GM19468 (cell line): ENCODE measurements around the gene PCSK9.
"Not testable (repeated sequence)": the region's sequence is repeated elsewhere in the genome, so short reads cannot be mapped to it uniquely, and the experiment has no call there.

Source experiments
- ATAC-seq: cut with Tn5 transposase; IDR thresholded peaks from one replicate; pipeline ENCODE4 v1.9.1; 2021; ENCODE audit warnings: mild to moderate bottlenecking, moderate library complexity, moderate number of reproducible peaks; ENCODE audit not compliant: unreplicated experiment; ENCODE audit errors: extremely low read depth

Gene PCSK9

DNA sequence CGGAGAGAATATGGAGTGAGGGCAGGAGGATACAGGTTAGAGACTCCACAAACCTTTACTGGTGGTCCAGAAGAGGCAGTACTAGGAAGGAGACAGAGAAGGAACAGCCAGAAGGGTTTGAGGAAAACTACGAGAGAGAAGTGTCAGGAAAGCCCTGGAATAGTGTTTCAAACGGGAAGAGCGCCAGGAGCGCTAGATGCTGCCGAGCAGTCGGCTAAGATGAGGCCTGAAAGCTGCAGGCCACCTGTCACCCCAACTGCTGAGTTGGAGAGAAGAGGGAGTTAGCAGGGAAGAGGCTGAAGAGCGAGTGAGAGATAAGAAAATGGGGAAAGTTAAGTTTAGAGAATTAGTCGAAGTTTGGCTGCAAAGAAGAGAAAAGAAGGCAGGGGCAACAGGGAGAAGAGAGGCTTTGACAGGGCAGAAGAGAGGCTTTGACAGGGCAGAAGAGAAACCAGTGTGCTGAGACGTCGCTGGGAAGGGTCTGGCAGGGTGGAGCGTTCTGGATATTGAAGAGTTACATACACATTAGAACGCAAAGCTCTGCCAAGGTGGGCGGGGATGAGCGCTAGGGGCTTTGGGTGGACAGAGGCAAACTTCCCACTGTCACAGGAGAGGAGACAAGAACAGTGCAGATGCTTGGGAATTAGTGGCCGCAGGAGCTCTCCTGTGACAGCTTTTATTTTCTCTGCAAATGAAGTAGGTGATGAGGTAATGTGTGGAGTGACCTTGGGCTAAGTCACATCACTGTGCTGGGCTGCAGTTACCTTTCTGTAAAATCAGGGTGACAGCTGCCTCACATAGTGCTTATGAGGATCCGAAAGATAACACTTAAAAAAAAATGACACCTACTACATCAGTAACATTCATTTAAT lies 31.2 kb downstream of the PCSK9 start:
- no peak for ATAC-seq

DNA sequence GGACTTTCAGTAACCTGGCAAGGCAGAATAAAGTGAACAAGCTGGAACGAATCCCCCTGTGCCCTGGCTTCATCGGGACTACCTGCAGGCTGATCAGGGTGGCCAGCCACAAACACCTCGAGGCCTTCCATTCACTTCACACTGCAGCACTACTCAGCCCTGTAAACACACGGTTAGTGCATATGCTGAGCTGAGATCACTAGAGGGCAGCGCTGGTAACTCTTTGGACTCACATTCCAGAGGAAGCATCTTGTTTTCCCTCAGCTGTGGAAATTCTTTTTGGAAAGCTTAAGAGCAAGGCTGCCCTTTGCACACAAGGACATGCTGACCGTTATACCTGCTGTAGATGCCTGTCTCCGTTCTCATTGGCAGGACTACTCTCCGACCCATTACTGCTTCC lies 32.1 kb downstream of the PCSK9 start:
- ATAC-seq, result no peak

DNA sequence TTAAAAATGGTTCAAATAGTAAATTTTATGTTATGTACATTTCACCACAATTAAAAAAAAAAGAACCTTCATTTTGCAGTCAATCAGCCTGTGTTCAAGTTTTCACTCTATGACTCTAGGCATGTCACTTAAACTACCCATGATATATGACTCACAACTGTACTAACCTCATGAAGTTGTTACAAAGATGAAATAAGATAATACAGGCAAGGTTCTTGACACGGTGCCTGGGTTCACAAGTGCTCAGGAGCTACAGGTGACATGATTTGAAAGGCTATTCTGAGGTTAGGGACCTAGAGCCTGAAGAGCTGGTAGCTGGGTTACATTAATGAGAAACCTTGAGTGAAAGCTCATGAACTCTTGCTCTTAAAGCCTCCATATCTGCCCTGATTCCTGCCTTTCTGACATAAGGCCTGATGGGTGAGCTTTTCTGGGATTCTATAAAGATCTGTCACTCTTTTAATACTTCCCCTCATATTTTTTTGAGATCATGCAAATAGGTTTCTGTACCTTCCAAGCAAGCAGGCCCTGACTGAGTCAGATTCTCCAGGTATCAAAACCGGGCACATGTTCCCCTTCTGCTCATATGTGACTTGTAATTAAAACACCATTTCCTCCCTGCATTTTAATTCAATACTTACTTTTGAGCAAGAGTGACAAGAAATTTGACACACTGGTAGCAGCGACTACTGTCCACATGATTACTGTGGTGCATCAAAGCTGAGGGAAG lies 34.0 kb downstream of the PCSK9 start:
- ATAC-seq, result no peak

DNA sequence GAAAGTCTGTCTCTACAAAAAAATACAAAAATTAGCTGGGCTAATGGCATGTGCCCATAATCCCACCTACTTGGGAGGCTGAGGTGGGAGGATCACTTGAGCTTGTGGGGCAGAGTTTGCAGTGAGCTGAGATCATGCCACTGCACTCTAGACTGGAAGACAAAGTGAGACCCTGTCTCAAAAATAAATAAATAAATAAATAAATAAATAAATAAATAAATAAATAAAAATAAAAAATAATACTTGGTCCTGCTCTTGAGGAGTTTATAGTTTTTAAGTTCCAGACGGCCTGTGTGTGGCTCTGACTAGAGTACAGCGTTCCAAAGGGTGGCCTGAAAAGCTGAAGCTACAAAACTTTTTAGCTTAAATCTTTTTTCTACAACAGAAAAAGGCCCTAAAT lies 35.1 kb downstream of the PCSK9 start:
- ATAC-seq, result no peak

DNA sequence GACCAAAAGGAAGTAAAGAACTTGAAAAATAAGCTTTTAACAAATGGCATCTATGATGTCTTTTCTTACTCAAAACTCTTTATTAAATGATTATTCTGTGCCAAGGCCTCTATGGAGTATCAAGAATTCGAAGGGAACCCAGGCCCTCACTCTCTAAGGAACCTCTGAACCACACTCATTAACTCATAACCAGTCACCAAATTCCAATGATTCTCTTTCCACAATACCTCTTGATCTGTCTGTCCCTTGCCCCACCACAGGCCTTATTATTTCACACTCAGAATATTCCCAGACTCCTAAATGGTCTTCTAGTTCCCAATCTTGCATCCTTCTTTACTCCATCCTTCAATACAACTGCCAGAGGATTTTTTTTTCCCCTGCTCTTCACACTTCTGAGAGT lies 37.0 kb downstream of the PCSK9 start:
- no peak for ATAC-seq

DNA sequence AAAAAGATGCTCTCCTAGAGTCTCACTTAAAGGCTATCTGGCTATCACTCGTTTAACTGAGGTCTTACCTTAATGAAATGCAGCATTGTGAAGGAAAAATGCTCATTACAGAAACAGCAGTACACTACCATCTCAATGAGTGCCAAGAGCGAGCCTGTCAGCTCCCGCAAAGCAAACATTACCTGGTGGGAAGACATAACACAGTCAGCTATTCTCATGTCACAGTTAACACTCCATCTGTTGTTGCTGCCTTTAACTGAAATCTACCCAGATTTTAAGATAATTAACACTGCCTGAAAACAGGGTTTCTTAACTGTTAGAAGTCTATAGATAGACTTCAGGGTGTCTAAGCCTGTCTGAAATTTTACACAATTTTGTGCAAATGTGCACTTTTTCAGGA lies 39.1 kb downstream of the PCSK9 start:
- no peak for ATAC-seq

DNA sequence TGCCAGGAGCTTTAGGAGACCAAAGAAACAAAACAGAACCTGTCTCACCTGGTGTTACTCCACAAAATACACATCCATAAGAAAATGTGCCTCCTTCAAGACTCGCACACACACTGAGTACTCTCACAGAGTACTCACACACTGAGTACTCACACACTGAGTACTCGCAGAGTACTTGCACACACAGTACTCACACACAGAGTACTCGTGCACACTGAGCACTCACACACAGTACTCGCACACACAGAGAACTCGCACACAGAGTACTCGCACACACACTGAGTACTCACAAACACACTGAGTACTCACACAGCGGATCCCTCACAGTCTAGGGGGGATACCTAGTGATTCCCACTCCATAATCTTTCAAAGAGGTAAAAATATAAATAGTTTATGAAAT lies 40.3 kb downstream of the PCSK9 start:
- no peak for ATAC-seq

DNA sequence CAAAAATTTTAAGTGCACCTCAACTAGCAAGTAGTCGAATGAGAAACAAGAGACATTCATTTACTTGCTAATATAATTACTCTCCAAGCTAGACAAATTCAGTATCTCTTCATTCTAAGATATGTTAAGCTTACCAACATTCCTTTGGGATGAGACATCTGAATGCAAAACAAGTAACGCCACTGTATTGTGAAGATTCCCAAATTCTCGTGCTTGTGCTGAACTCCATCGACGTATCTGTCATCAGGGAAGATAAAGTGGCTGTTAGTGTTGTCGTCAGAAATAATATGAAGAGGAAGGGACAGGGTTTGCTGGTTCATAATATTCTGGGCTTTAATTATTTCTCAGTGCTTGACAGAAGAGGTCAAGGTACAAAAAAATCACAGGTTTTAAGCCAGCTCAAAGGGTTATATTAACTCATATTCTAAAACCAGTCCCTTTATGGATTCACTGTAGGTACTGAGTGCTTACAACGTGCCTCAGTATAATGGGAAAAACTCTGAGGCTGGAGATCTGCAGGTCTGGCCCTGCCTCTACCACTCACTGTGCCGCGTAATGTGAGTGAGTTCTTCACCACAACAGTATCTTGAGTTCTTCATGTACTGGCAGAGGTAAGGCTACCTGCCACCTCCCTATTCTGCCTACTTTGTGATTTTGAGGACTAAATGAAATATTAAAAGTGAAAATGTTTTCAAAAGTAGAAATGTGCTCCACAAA lies 42.0 kb downstream of the PCSK9 start:
- no peak for ATAC-seq

DNA sequence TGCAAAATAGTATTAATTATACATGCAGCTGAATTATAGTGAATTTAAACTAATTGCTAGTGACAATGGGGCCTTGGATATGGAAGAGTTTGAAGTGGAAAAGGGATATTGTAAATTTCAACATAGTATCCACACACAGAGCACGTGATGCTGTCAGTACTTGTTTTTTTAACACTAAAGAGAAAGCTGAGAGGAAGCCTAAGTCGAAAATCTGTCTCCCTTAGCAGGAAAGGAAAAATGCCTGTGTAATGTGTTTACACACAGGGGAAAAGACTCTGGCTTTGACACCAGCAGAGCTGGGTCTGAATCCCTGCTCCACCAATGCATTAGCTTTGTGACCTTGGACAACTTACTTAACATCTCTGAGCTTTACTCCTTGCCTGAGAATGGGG lies 42.6 kb downstream of the PCSK9 start:
- no peak for ATAC-seq

DNA sequence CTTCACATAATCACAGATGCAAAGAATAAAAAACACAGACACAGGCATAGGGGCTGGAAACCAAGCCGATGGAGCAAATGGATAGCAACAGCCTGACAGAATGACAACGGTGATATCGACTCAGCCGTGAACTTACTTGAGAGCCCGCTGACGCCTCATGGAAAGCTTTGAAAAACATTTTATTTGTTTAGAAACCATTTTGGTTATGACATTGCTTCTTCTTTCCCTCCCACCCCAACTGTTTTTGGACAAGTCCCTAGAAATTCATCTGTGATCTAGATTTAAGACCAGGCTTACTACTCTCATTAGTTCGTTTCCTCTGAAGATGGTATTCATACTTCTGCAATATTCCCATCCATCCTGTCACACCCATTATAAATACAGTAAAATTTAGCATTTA lies 44.9 kb downstream of the PCSK9 start:
- ATAC-seq, result no peak

DNA sequence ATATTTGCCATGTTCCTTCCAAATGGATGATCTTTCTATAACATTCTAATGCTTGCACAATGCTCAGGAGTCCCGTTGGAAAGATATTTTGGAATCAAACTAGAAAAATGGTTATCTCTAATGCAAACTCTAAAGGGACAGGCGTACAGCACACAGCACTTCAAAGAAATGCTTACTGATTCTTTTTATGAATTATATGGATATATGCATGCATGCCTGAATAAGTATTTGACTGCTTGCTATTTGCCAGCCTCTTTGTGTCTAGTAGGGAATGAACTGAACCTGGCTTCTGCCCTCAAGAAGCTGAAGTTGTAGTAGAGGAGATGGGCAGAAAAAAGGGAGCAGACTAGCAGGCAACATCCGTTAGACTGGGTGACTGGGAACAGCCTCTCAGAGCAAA lies 48.1 kb downstream of the PCSK9 start:
- no peak for ATAC-seq

DNA sequence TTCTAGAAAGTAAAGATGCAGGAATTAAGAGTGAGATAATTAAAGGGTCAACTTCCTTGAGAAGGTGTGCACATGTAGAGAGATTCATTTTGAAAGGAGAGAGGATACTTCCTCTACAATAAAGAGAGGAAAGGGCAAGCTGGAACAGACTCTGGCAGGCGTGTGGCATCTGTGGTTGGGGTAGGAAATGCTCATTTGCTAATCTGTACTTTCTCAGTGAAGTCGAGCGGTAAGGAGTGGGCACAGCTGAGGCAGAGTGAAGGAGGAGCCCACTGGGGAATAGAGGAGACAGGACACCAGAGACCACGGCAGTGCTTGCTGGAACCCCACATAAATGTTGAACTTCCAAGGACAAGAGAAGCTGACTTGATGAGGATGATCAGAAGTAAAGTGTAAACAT lies 49.1 kb downstream of the PCSK9 start:
- no peak for ATAC-seq

DNA sequence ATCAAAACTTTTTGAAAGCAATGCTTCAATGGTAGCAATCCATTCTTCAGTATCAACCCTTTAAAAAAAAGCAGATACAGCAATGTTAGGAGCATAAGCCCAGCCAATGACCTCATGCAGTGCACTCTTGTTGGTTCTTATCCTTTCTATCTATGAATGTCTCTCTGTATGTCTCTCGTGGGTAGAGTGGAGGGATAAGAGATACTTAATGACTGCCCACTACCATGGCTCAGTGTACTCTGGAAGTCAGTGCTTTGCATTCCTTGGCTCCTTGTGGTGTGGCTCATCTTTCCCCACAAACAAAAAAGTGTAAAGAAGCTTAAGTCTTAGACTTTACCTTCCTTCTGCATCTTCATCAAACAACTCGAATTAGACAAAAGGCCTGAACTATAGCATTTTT lies 50.3 kb downstream of the PCSK9 start:
- no peak for ATAC-seq

DNA sequence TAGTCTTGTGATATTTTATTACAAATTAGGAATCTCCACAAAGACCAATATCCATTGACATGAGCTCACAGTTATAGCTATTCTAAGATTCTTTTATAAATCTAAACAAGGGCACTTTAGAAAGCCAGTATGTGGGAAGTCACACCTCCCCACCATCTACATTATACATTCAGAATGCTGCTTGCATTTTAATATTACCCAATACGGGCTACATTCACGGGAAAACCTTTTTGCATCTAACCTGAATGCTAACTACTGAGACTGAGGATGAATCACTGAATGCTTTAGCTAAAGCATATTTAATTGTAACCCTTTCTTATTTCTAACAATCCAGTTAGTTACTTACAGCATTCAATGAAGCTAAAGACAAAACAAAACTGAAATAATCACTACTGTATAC lies 53.1 kb downstream of the PCSK9 start:
- ATAC-seq, result no peak

DNA sequence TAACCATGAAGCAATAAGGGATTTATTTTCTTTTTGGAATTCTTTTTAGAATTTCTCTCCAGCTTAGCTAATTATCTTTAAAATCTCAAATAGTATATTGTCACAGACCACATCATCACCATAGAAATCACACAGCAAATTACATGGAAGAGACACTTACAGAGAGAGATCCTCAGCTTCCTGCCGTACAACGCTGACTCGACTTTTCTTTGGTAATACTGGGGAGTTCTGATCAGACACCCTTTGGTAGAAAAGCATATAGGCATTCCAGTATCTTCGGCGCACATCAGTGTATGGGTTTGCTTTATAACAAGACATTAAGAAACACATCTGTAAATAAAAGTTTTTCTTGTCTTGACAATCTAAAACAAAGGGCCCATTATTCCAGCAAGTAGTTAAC lies 55.7 kb downstream of the PCSK9 start:
- no peak for ATAC-seq

DNA sequence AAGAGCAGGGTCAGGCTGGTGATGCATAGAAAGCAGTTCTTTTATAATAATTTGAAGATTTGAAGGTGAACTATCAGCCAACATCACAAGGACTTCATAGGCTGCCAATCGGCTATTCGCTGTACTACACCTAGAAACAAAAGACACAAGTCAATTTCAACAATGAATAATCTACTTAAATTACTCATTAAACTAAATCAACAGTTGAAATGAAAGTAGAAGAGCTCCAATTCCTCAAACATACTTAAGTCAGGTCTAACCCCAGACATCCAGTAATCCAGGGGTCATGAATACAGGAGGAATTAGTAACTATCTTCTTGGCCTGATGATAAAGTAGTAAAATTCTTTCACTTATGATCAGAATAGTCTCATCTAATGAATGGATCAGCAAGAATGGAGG lies 64.5 kb downstream of the PCSK9 start:
- no peak for ATAC-seq

DNA sequence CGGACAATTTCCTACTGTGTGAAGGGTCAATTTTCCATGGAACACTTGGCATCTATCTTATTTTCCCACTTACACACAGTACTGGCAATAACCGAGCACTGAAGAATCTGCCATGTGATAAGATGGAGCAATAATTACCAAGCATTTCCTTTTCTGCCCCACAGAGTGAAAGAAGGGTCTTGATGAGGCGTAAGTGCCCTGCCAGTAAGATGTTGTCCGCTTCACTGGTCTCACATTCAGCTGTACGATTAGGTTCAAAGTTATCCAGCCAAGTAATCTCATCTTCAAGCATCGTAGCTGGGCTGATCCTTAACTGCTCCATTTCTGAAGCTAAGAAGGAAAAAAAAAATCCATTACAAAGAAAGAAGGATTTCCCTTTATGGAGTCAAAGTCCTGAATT lies 67.8 kb downstream of the PCSK9 start:
- no peak for ATAC-seq

DNA sequence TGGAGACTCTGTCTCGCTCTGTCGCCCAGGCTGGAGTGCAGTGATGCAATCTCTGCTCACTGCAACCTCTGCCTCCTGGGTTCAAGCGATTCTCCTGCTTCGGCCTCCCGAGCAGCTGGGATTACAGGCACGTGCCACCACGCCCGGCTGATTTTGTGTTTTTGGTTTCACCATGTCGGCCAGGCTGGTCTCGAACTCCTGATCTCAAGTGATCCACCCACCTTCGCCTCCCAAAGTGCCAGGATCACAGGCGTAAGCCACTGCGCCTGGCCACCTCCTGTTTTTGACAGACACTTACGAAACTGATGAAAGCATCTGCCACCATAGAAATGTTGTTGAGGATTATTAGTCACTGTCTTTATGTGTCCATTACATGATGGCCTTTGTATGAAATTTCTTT lies 69.7 kb downstream of the PCSK9 start:
- not testable (repeated sequence) for ATAC-seq
